IPS DF 19.7 (cell line): ENCODE data around the gene PCDHGA9.
"Not testable (repeated sequence)": the region's sequence is repeated elsewhere in the genome, so short reads cannot be mapped to it uniquely, and the experiment has no call there.

Experiments
- DNase-seq: peaks from one replicate; pipeline ENCODE4 v3.0.0-alpha.2; 2013; ENCODE audit warnings: low read depth, low spot score

PCDHGA9 gene

GRCh38 chr5:141413540-141414069 lies 11.0 kb downstream of the PCDHGA9 start:
- no peak for DNase-seq

DNA sequence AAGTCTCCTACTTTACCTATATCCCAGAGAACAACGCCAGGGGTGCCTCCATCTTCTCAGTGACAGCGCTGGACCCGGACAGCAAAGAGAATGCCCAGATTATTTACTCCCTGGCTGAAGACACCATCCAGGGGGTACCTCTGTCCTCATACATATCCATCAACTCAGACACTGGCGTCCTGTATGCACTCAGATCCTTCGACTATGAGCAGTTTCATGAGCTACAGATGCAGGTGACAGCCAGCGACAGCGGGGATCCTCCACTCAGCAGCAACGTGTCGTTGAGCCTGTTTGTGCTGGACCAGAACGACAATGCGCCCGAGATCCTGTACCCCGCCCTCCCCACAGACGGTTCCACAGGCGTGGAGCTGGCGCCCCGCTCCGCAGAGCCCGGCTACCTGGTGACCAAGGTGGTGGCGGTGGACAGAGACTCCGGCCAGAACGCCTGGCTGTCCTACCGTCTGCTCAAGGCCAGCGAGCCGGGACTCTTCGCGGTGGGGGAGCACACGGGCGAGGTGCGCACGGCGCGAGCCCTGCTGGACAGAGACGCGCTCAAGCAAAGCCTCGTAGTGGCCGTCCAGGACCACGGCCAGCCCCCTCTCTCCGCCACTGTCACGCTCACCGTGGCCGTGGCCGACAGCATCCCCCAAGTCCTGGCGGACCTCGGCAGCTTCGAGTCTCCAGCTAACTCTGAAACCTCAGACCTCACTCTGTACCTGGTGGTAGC lies 12.1 kb downstream of the PCDHGA9 start:
- DNase-seq: not testable (repeated sequence)

- DNase-seq: not testable (repeated sequence)
Observed at GRCh38 chr5:141415275-141415618, 12.7 kb downstream of the PCDHGA9 start.

DNA sequence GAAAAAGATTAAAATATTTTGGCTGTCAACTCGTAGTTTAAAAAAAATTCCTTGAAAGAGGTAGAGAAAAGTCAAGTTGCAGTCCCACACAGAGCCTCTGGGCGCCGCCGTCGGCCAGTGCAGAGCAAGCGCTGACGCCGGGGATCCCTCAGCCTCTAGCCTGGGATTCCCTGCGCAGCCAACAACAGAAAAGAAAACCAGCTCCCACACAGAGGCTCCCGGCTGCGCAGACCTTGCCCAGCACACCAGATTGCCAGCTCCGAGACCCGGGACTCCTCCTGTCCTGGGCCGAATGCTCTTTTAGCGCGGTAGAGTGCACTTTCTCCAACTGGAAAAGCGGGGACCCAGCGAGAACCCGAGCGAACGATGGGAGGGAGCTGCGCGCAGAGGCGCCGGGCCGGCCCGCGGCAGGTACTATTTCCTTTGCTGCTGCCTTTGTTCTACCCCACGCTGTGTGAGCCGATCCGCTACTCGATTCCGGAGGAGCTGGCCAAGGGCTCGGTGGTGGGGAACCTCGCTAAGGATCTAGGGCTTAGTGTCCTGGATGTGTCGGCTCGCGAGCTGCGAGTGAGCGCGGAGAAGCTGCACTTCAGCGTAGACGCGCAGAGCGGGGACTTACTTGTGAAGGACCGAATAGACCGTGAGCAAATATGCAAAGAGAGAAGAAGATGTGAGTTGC lies 15.1 kb downstream of the PCDHGA9 start, which contains the start of gene PCDHGB7:
Gene PCDHGB7 (plus strand): TSS at position 184 of the 679 bp plus-strand sequence. CDS start 183 bp downstream, at position 367.
- DNase-seq: not testable (repeated sequence)

DNA sequence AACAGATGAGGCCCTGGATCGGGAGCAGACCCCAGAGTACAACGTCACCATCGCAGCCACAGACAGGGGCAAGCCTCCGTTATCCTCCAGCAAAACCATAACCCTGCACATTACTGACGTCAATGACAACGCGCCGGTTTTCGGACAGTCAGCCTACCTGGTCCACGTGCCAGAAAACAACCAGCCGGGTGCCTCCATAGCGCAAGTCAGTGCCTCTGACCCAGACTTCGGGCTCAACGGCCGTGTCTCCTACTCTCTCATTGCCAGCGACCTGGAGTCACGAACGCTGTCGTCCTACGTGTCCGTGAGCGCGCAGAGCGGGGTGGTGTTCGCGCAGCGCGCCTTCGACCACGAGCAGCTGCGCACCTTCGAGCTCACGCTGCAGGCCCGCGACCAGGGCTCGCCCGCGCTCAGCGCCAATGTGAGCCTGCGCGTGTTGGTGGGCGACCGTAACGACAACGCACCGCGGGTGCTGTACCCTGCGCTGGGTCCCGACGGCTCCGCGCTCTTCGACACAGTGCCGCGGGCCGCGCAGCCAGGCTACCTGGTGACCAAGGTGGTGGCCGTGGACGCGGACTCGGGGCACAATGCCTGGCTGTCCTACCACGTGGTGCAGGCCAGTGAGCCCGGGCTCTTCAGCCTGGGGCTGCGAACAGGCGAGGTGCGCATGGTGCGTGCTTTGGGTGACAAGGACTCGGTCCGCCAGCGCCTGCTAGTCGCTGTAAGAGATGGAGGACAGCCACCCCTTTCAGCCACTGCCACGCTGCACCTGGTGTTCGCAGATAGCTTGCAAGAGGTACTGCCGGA lies 16.7 kb downstream of the PCDHGA9 start:
- DNase-seq: no peak

DNA sequence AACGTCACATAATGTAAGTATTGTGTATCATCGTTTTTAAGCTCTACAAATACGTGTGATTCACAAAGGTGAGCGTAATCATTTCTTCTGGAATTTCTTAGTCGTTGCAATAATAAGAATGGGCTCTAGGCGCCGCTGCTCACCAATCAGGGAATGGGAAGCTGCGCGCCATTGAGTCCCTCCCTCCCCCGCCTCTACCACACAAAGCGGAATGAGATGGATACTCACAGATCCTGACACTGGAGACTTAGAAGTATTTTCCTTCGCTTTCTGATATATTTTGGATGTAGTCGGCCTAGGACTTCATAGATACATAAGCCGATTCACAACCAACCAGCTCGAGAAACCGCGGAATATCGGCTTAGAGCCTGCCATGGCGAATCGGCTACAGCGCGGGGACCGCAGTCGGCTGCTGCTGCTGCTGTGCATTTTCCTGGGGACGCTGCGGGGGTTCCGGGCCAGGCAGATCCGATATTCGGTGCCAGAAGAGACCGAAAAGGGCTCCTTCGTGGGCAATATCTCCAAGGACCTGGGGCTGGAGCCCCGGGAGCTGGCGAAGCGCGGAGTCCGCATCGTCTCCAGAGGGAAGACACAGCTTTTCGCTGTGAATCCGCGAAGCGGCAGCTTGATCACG lies 18.4 kb downstream of the PCDHGA9 start, which contains the start of gene PCDHGA11:
Gene PCDHGA11 (plus strand): TSS at position 197 of the 634 bp plus-strand sequence. CDS start 177 bp downstream, at position 374.
- DNase-seq: no peak

DNA sequence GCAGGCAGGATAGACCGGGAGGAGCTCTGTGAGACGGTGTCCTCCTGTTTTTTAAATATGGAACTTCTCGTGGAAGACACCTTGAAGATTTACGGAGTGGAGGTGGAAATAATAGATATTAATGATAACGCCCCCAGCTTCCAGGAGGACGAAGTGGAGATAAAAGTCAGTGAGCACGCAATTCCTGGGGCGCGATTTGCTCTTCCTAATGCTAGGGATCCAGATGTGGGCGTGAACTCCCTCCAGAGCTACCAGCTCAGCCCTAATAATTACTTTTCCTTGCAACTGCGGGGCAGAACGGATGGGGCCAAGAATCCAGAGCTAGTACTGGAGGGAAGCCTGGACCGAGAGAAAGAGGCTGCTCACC lies 18.9 kb downstream of the PCDHGA9 start:
- no peak for DNase-seq

GRCh38 chr5:141422742-141423291 lies 20.2 kb downstream of the PCDHGA9 start:
- no peak for DNase-seq

DNA sequence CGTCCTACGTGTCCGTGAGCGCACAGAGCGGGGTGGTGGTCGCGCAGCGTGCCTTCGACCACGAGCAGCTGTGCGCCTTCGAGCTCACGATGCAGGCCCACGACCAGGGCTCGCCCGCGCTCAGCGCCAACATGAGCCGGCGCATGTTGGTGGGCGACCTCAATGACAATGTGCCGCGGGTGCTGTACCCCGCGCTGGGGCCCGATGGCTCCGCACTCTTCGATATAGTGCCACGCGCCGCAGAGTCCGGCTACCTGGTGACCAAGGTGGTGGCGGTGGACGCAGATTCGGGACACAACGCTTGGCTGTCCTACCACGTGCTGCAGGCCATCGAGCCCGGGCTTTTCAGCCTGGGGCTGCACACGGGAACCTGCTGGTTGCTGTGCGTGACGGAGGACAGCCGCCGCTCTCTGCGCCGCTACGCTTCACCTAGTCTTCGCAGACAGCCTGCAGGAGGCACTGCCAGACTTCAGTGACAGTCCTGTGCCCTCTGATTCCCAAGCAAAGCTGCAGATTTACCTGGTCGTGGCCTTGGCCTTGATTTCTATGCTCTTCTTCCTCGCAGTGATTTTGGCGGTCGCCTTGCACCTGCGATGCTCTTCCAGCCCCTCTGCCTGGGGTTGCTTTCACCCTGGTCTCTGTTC lies 25.3 kb downstream of the PCDHGA9 start:
- DNase-seq: no peak

GRCh38 chr5:141430332-141431113 lies 27.9 kb downstream of the PCDHGA9 start, which contains the start of gene PCDHGA12:
Gene PCDHGA12 (plus strand): TSS chr5:141430507. CDS start chr5:141430760, 253 bp downstream.
- no peak for DNase-seq

DNA sequence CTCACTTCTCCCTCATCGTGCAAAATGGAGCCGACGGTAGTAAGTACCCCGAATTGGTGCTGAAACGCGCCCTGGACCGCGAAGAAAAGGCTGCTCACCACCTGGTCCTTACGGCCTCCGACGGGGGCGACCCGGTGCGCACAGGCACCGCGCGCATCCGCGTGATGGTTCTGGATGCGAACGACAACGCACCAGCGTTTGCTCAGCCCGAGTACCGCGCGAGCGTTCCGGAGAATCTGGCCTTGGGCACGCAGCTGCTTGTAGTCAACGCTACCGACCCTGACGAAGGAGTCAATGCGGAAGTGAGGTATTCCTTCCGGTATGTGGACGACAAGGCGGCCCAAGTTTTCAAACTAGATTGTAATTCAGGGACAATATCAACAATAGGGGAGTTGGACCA lies 28.7 kb downstream of the PCDHGA9 start:
- DNase-seq: no peak

GRCh38 chr5:141432308-141432707 lies 29.7 kb downstream of the PCDHGA9 start:
- not testable (repeated sequence) for DNase-seq

GRCh38 chr5:141432726-141433125 lies 30.1 kb downstream of the PCDHGA9 start:
- not testable (repeated sequence) for DNase-seq

DNA sequence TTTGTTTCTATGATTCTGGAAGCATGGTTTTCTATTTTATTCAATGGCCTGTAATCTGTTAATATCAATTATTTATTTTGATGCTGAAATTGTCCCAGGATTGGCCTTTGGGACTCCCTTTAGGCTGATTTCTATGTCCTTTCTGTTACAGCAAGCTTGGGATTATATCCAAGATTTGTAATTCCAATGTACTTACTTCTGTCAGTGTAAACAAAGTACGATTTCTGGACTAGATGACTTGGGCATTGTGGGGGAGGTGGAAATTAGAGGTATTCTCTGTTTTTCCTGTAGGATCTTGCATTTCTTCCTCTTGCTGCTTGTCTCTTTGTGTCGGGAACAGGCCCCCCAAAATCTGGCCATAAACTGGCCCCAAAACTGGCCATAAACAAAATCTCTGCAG lies 31.4 kb downstream of the PCDHGA9 start:
- DNase-seq: no peak

DNA sequence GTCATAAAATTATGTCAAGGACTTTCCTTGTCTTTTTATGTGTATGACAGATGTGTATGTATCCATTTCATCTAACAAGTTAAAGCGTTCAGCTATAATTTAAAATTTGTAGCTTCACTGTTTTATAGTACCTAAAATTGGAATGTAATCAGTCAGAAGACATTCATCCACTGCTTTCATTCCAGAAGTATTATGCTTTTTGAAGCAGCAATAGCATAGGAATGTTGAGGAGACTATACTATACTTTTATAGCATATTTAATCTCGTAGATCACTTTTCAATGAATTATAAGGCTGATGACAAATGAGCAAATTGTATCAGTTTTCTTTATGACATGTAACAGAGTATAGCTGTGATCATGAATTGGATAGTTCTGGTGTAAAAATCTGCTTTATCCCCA lies 34.6 kb downstream of the PCDHGA9 start:
- no peak for DNase-seq

- DNase-seq: no peak
Observed at GRCh38 chr5:141439411-141440141, 37.0 kb downstream of the PCDHGA9 start.

DNA sequence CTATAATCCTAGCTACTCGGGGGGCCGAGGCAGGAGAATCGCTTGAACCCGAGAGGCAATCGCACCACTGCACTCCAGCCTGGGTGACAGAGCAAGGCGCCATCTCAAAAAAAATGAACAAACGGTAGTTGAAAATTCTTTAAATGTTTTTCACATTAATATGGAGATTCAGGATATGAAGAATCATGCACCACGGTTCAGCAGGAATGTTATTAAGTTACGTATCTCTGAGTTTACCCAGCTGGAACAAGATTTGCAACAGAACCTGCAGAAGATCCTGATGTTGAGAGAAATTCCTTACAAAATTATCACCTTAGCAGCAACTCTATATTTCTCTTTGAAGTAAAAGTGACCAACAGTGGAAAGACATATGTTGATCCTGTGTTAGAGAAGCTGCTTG lies 37.8 kb downstream of the PCDHGA9 start:
- DNase-seq: no peak

DNA sequence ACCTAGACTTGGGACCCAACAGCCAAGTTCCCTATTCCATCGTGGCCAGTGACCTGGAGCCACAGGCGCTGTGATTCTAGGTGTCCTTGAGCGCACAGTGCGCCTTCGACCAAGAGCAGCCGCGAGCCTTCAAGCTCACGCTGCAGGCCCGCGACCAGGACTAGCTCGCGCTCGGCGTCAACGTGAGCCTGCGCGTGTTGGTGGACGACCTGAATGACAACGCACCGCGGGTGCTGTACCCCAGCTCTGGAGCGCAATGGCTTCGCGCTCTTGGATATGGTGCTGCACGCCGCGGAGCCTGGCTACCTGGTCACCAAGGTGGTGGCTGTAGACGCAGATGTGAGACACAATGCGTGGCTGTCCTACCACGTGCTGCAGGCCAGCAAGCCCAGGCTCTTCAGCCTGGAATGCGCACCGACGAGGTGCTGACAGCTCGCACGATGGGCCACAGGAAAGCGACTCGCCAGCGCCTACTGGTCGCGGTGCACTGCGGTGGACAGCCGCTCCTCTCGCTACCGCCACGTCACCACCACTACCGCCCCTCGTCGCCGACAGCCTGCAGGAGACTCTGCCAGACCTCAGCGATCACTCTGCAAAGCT lies 39.1 kb downstream of the PCDHGA9 start:
- DNase-seq: no peak
